ENCODE data around the gene ARHGEF17.
A peak's percentile ranks its signal among the peaks of the same experiment; 100 is the strongest.

DNA sequence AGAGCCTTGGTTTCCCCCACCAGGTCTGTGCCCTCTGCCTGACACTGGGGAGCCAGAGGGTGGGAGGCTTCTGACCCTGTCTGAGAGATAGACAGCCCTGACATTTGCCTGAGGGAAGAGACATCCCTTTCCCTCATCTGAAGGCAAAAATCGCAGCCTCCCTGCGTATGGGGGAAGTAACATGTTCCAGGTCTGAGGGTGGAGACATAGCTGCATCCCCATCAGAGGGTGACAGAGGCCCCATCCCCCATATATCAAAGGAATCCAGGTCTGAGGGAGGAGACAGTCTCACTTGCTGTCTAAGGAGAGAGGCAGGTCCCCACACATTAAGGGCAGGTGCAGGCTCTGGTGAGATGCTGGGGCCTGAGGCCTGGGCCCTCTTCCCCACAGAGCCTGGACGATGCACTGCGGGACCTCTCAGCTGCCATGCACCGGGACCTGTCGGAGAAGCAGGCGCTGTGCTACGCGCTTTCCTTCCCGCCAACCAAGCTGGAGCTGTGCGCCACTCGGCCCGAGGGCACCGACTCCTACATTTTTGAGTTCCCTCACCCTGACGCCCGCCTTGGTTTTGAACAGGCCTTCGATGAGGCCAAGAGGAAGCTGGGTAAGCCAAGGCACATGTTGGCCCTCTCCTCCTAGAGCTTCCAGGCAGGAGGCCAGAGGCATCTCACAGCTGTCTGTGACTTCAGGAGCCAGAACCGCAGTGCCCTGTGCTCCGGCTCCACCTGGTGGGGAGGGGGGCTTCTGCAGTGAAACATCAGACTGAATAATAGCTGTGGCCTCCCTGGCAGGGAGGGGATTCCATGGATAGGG is 52.1 kb downstream of the ARHGEF17 start:
- TF ChIP-seq, protein P1, sequence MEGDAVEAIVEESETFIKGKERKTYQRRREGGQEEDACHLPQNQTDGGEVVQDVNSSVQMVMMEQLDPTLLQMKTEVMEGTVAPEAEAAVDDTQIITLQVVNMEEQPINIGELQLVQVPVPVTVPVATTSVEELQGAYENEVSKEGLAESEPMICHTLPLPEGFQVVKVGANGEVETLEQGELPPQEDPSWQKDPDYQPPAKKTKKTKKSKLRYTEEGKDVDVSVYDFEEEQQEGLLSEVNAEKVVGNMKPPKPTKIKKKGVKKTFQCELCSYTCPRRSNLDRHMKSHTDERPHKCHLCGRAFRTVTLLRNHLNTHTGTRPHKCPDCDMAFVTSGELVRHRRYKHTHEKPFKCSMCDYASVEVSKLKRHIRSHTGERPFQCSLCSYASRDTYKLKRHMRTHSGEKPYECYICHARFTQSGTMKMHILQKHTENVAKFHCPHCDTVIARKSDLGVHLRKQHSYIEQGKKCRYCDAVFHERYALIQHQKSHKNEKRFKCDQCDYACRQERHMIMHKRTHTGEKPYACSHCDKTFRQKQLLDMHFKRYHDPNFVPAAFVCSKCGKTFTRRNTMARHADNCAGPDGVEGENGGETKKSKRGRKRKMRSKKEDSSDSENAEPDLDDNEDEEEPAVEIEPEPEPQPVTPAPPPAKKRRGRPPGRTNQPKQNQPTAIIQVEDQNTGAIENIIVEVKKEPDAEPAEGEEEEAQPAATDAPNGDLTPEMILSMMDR (IDR thresholded peaks at IDR 0.05; ENCODE audit: low read length): peak; percentile 71
- no peak for TF ChIP-seq EZH2 (optimal IDR thresholded peaks at IDR 0.05; ENCODE audit: low read depth, low read length)

Measured in MM.1S (cell line).